HepG2 (cell line): ENCODE data around the gene C16orf54. TPM values are rescaled to one million over a fixed set of nuclear protein-coding genes. Genes with fewer than 3 reads are reported as not detected.

ENCODE experiments used
- ATAC-seq: fragments of 200-7000 bp; cut with Tn5 transposase; 3 replicates; pipeline ENCODE4 v1.9.1; 2020; ENCODE audit warnings: mild to moderate bottlenecking, moderate library complexity
- BruUV-seq: library from RNA; stranded (reverse); fragments of 400-500 nt; replicated peaks from 2 replicates; lab custom pipeline; 2021; lab: Mats Ljungman, UMichigan
- CTCF ChIA-PET: fragments of 300-600 bp; formaldehyde crosslinking; extraction: SDS; loops from one replicate; lab custom pipeline; 2021; ENCODE audit warnings: low total read pairs, inconsistent platforms, low intra/inter-chr PET ratio; lab: Yijun Ruan, JAX
- POLR2A ChIA-PET: fragments of 350-600 bp; sonication (Branson Sonifier 250); formaldehyde crosslinking; loops from one replicate; lab custom pipeline; 2020; ENCODE audit warnings: antibody characterized with exemption, inconsistent platforms; lab: Yijun Ruan, JAX
- DNase-seq: peaks from one replicate; pipeline ENCODE4 v3.0.0-alpha.2; 2015; ENCODE audit warnings: low spot score
- FAIRE-seq: peaks from 3 replicates; lab custom pipeline; 2011; peaks lifted over from hg19 to GRCh38; lab: Jason Lieb, UNC
- H2AFZ ChIP-seq: one replicate; pipeline ENCODE4 v1.6.1; 2011; ENCODE audit warnings: low read length, inconsistent platforms
- H3K27ac ChIP-seq: fragments of 300-600 bp; 3 replicates; pipeline ENCODE4 v1.8.0; 2011; ENCODE audit warnings: mixed run types, mild to moderate bottlenecking, mixed read lengths, low read length, inconsistent platforms; ENCODE audit not compliant: insufficient read depth; ENCODE audit errors: extremely low read length
- H3K27me3 ChIP-seq, 2 experiments: fragments of 200-600 bp in 1 of 2; 2 replicates in 1 of 2; 3 replicates in 1 of 2; pipeline versions ENCODE4 v1.6.0 to v1.8.0; 2011; ENCODE audit warnings: low read length in 2 of 2, mild to moderate bottlenecking in 2 of 2, moderate library complexity in 2 of 2, inconsistent platforms in 1 of 2; ENCODE audit not compliant: insufficient read depth in 2 of 2, control insufficient read depth in 1 of 2
- H3K36me3 ChIP-seq, 2 experiments: fragments of 200-600 bp in 1 of 2; replicated peaks in 1 of 2; 2 replicates in 1 of 2; 3 replicates in 1 of 2; pipeline versions ENCODE4 v1.5.1 to v1.8.0; 2011; ENCODE audit warnings: low read length in 2 of 2, inconsistent platforms in 1 of 2; ENCODE audit not compliant: insufficient read depth in 2 of 2, control insufficient read depth in 1 of 2
- H3K4me1 ChIP-seq: 2 replicates; pipeline ENCODE4 v1.5.1; 2012; ENCODE audit warnings: low read length, inconsistent platforms; ENCODE audit not compliant: insufficient read depth
- H3K4me2 ChIP-seq: 2 replicates; pipeline ENCODE4 v1.6.0; 2011; ENCODE audit warnings: low read depth, low read length, inconsistent platforms
- H3K4me3 ChIP-seq, 3 experiments: fragments of 200-600 bp in 1 of 3; sonication (generic), shearing (Covaris generic) in 1 of 3; replicated peaks in 1 of 3; 2 replicates each; pipeline ENCODE4 v1.5.1; 2011 to 2016; ENCODE audit warnings: low read length in 3 of 3, inconsistent platforms in 2 of 3, low read depth in 2 of 3, mild to moderate bottlenecking in 2 of 3, control low read depth in 1 of 3, mixed read lengths in 1 of 3; ENCODE audit not compliant: insufficient read depth in 1 of 3
- H3K79me2 ChIP-seq: one replicate; pipeline ENCODE4 v1.6.1; 2011; ENCODE audit warnings: low read length, inconsistent platforms; ENCODE audit not compliant: insufficient read depth
- H3K9ac ChIP-seq: 2 replicates; pipeline ENCODE4 v1.6.0; 2011; ENCODE audit warnings: mild to moderate bottlenecking, low read depth, low read length, inconsistent platforms; ENCODE audit not compliant: insufficient read depth
- H3K9me3 ChIP-seq: 2 replicates; pipeline ENCODE4 v1.5.1; 2012; ENCODE audit warnings: mild to moderate bottlenecking, low read length
- H4K20me1 ChIP-seq: 2 replicates; pipeline ENCODE4 v1.6.0; 2011; ENCODE audit warnings: inconsistent platforms, mild to moderate bottlenecking, low read length, moderate library complexity; ENCODE audit not compliant: insufficient read depth
- ADNP ChIP-seq: sonication (generic); formaldehyde crosslinking; IDR thresholded peaks from 2 replicates; pipeline ENCODE4 v1.4.0; 2020; ENCODE audit warnings: missing genetic modification reagents
- ATRX ChIP-seq: sonication (generic); formaldehyde crosslinking; IDR thresholded peaks from 2 replicates; pipeline ENCODE4 v1.4.0; 2020; ENCODE audit warnings: missing genetic modification reagents, borderline replicate concordance
- BRF2 ChIP-seq: sonication (generic); formaldehyde crosslinking; IDR thresholded peaks from 2 replicates; pipeline ENCODE4 v1.8.1; 2022; ENCODE audit warnings: mild to moderate bottlenecking, missing genetic modification reagents
- CHD4 ChIP-seq: fragments of 200-600 bp; sonication (generic); IDR thresholded peaks from 2 replicates; pipeline ENCODE4 v1.7.0; 2017; ENCODE audit warnings: mild to moderate bottlenecking, low read length, borderline replicate concordance
- CREBL2 ChIP-seq: sonication (generic); formaldehyde crosslinking; IDR thresholded peaks from 2 replicates; pipeline ENCODE4 v1.8.1; 2023; ENCODE audit warnings: missing genetic modification reagents, mild to moderate bottlenecking, borderline replicate concordance
- PLRG1 ChIP-seq: fragments of 450-650 bp; conservative IDR thresholded peaks from 2 replicates; pipeline ENCODE4 v1.6.1; 2016
- ZMYM3 ChIP-seq: sonication (generic); formaldehyde crosslinking; IDR thresholded peaks from 2 replicates; pipeline ENCODE4 v1.5.1; 2020; ENCODE audit warnings: mild to moderate bottlenecking, missing genetic modification reagents
- ZNF629 ChIP-seq: sonication (generic); formaldehyde crosslinking; conservative IDR thresholded peaks from 2 replicates; pipeline ENCODE4 v1.5.0; 2020; ENCODE audit warnings: missing genetic modification reagents
- ZNF816 ChIP-seq: sonication (generic); formaldehyde crosslinking; IDR thresholded peaks from 2 replicates; pipeline ENCODE4 v1.8.0; 2022; ENCODE audit warnings: missing genetic modification reagents, mild to moderate bottlenecking, borderline replicate concordance
- WGBS: methylation state at CpG from one replicate; pipeline ENCODE4 v1.1.6; 2017; ENCODE audit warnings: low lambda C conversion rate; 5-methylcytosine and 5-hydroxymethylcytosine counted together
- in situ Hi-C: cut with HindIII; loops from 2 replicates; pipeline ENCODE4 v1.10.0; 2017; ENCODE audit warnings: low pct_unique_long_range_greater_than_20kb; ENCODE audit not compliant: extremely low pct_ligation_motif_present
- intact Hi-C: fragments of 100-400 bp; cut with micrococcal nuclease; formaldehyde crosslinking; loops from one replicate; pipeline ENCODE4 v1.10.0; 2022; ENCODE audit not compliant: unreplicated experiment
- polyA plus RNA-seq, 8 experiments: library from polyadenylated mRNA; depleted of rRNA in 3 of 8; stranded (reverse) in 7 of 8; unstranded in 1 of 8; fragments of >200 nt; fragmentation: Illumina TruSeq in 4 of 8; extraction: Trizol in 4 of 8; gene quantifications; 2 replicates each; pipeline versions ENCODE4 v1.2.1 to v1.2.3, GENCODE V29; 2011 to 2016; ENCODE audit warnings: low read depth in 4 of 8, missing spikeins in 1 of 8, mixed read lengths in 1 of 8; ENCODE audit not compliant: insufficient read depth in 1 of 8
- total RNA-seq, 5 experiments: library from RNA; depleted of rRNA; stranded (reverse); fragments of >200 nt; fragmentation: Illumina TruSeq; extraction: Trizol; gene quantifications; 2 replicates each; pipeline ENCODE4 v1.2.3, GENCODE V29; 2016; ENCODE audit warnings: low read depth in 1 of 5

The C16orf54 gene
- total and polyA plus RNA-seq, 2 of the 13 experiments (the other 11 are each of a cell fraction or from before 2014, with no cell fraction given): not detected

GRCh38 chr16:29697391-29697790 is 48.4 kb downstream of the C16orf54 start:
- Histone ChIP-seq H3K27ac (no peak overlapping the region), H3K9me3 (no peaks in the 10 kb centered on the region), H2AFZ (no peak overlapping the region), H3K4me1 (peaks cover 26% of the 10 kb centered on the region), H4K20me1 (peaks cover 10% of the 10 kb centered on the region), H3K4me2 (no peak overlapping the region), H3K36me3 (peaks cover 11 to 21% of the 10 kb centered on the region in 2 experiments; a peak in 4 of 5 replicates), H3K9ac (no peak overlapping the region), H3K4me3 (no peak overlapping the region), H3K79me2 (peaks cover 7% of the 10 kb centered on the region), H3K27me3 (peaks cover 0 to 2% of the 10 kb centered on the region in 2 experiments; a peak in 1 of 5 replicates)
- no peak for ATAC-seq
- intact Hi-C loops: no loop called here
- no peak for DNase-seq
- no TSS peak for BruUV-seq
- WGBS: 96% methylated on average over 7 of the region's 7 CpGs
- FAIRE-seq: no peak
- ChIA-PET CTCF (no interaction called here), POLR2A (interaction anchor here (0.5 to 2.3 kb wide), 2 partner anchors 9 to 18 kb away, joined by 3 to 11 read pairs; partner anchors contain the start of gene QPRT)
- in situ Hi-C loops: loop anchor here (10.0 kb wide), 1 partner anchor 337 kb away; the partner anchor contains the start of gene TLCD3B
- no peak for TF ChIP-seq PLRG1
- 0 out of 2 replicates have a peak, but pooled peaks have one; percentile 61 for TF ChIP-seq CHD4
- no peak for TF ChIP-seq ATRX (CRISPR knock-in tag)
- TF ChIP-seq ZNF629 (CRISPR knock-in tag): peak; percentile 96
- TF ChIP-seq ZMYM3 (CRISPR knock-in tag): peak; percentile 92
- TF ChIP-seq ZNF816: no peak
- TF ChIP-seq BRF2 (CRISPR knock-in tag): 0 out of 2 replicates have a peak, but pooled peaks have one; percentile 31
- 0 out of 2 replicates have a peak, but pooled peaks have one; percentile 26 for TF ChIP-seq ADNP (CRISPR knock-in tag)
- TF ChIP-seq CREBL2 (CRISPR knock-in tag): no peak
